Measurements from ENCODE around the gene BUB1. TPM values are rescaled to one million over a fixed set of nuclear protein-coding genes. Genes with fewer than 3 reads are reported as not detected.
"Not testable (repeated sequence)": the region's sequence is repeated elsewhere in the genome, so short reads cannot be mapped to it uniquely, and the experiment has no call there.

BUB1 gene
- total and polyA plus RNA-seq, 8 donors: 7.1 to 44.9 (median 21.2) TPM

- intact Hi-C loops (cut with DNase I): no loop called here
- no peak overlapping the region for H3K4me3 ChIP-seq
- no peaks in the 10 kb centered on the region for H3K36me3 ChIP-seq
- no peak overlapping the region for H3K27ac ChIP-seq
- peaks cover 0 to 11% of the 10 kb centered on the region in 2 donors for H3K9me3 ChIP-seq
- no peak for TF ChIP-seq CTCF (IDR thresholded peaks at IDR 0.05)
- H3K4me1 ChIP-seq: no peaks in the 10 kb centered on the region
- ATAC-seq (no peak), DNase-seq (no peak)
- no peaks in the 10 kb centered on the region for H3K27me3 ChIP-seq
Observed at GRCh38 chr2:110691612-110692258, 13.9 kb upstream of the BUB1 start.

GRCh38 chr2:110690083-110690965 is 12.5 kb upstream of the BUB1 start:
- H3K36me3 ChIP-seq: no peaks in the 10 kb centered on the region
- no peaks in the 10 kb centered on the region for H3K27me3 ChIP-seq
- H3K4me1 ChIP-seq: no peaks in the 10 kb centered on the region
- peaks cover 0 to 13% of the 10 kb centered on the region in 2 donors for H3K9me3 ChIP-seq
- no peak overlapping the region for H3K27ac ChIP-seq
- intact Hi-C loops (cut with DNase I): no loop called here
- ATAC-seq (no peak), DNase-seq (no peak)
- no peak overlapping the region for H3K4me3 ChIP-seq
- no peak for TF ChIP-seq CTCF (IDR thresholded peaks at IDR 0.05)

- Histone ChIP-seq H3K27me3 (no peaks in the 10 kb centered on the region), H3K36me3 (no peaks in the 10 kb centered on the region), H3K9me3 (peaks cover 0 to 13% of the 10 kb centered on the region in 2 donors), H3K4me3 (no peak overlapping the region), H3K27ac (no peak overlapping the region), H3K4me1 (no peaks in the 10 kb centered on the region)
- DNase-seq (no peak), ATAC-seq (no peak)
- no peak for TF ChIP-seq CTCF (IDR thresholded peaks at IDR 0.05)
- intact Hi-C loops (cut with DNase I): no loop called here
Observed at GRCh38 chr2:110688594-110689091, 10.8 kb upstream of the BUB1 start.

GRCh38 chr2:110687775-110688484 is 10.1 kb upstream of the BUB1 start:
- H3K4me3 ChIP-seq; H3K36me3 ChIP-seq; H3K4me1 ChIP-seq; DNase-seq; H3K27ac ChIP-seq; ATAC-seq; intact Hi-C loops (cut with DNase I); H3K27me3 ChIP-seq: not testable (repeated sequence)
- peaks cover 0 to 13% of the 10 kb centered on the region in 2 donors for H3K9me3 ChIP-seq

GRCh38 chr2:110682872-110683271 is 5.0 kb upstream of the BUB1 start:
- Histone ChIP-seq H3K27ac (no peak overlapping the region), H3K4me3 (no peak overlapping the region), H3K36me3 (no peaks in the 10 kb centered on the region), H3K9me3 (peaks cover 0 to 13% of the 10 kb centered on the region in 2 donors), H3K4me1 (peaks cover 0 to 13% of the 10 kb centered on the region in 2 donors), H3K27me3 (no peaks in the 10 kb centered on the region)
- TF ChIP-seq CTCF (IDR thresholded peaks at IDR 0.05): no peak
- DNase-seq (no peak), ATAC-seq (no peak)
- intact Hi-C loops (cut with DNase I): no loop called here

Data from left lung (tissue), 10 donors.